H1 (cell line): ENCODE results near the gene KLHDC4. TPM values are rescaled to one million over a fixed set of nuclear protein-coding genes. Genes with fewer than 3 reads are reported as not detected.
A peak's percentile ranks its signal among the peaks of the same experiment; 100 is the strongest.

ENCODE experiments used
- CTCF ChIA-PET: fragments of 300-600 bp; sonication (Branson Sonifier 250); formaldehyde crosslinking; loops from one replicate; lab custom pipeline; 2021; ENCODE audit not compliant: partially characterized antibody; lab: Charles Lee
- POLR2A ChIA-PET: fragments of 300-600 bp; sonication (Branson Sonifier 250); formaldehyde crosslinking; loops from one replicate; lab custom pipeline; 2021; ENCODE audit warnings: inconsistent platforms; ENCODE audit not compliant: partially characterized antibody; lab: Charles Lee
- DNase-seq, 2 experiments: peaks; one replicate each; pipeline versions ENCODE4 v3.0.0 to v3.0.0-alpha.2; 2010 to 2022; ENCODE audit warnings: low spot score in 2 of 2, low read depth in 1 of 2, mixed read lengths in 1 of 2
- FAIRE-seq: peaks from 2 replicates; lab custom pipeline; 2011; peaks lifted over from hg19 to GRCh38; lab: Jason Lieb, UNC
- H2AFZ ChIP-seq: 2 replicates; pipeline ENCODE4 v1.8.1; 2012; ENCODE audit warnings: low read length, inconsistent platforms
- H2AK5ac ChIP-seq: 2 replicates; pipeline ENCODE4 v1.6.1; 2013; ENCODE audit warnings: low read depth, low read length
- H2BK120ac ChIP-seq: replicated peaks from 2 replicates; pipeline ENCODE3; 2013; ENCODE audit warnings: low read depth, low read length, inconsistent platforms
- H2BK12ac ChIP-seq: 2 replicates; pipeline ENCODE4 v1.6.1; 2013; ENCODE audit warnings: low read depth, low read length
- H2BK15ac ChIP-seq: 2 replicates; pipeline ENCODE4 v1.6.1; 2013; ENCODE audit warnings: low read length
- H2BK20ac ChIP-seq: 2 replicates; pipeline ENCODE4 v1.6.1; 2013; ENCODE audit warnings: low read length
- H2BK5ac ChIP-seq: 2 replicates; pipeline ENCODE4 v1.6.1; 2013; ENCODE audit warnings: low read depth, low read length
- H3K14ac ChIP-seq: 2 replicates; pipeline ENCODE4 v1.6.1; 2013; ENCODE audit warnings: inconsistent platforms; ENCODE audit not compliant: insufficient read length
- H3K18ac ChIP-seq: 2 replicates; pipeline ENCODE4 v1.6.1; 2013; ENCODE audit warnings: low read length; ENCODE audit errors: extremely low read depth
- H3K23ac ChIP-seq: 2 replicates; pipeline ENCODE4 v1.6.1; 2013; ENCODE audit warnings: inconsistent platforms; ENCODE audit not compliant: insufficient read length
- H3K23me2 ChIP-seq: 2 replicates; pipeline ENCODE4 v1.6.1; 2013; ENCODE audit warnings: low read depth, low read length
- H3K27ac ChIP-seq: 2 replicates; pipeline ENCODE4 v1.6.1; 2011; ENCODE audit warnings: low read depth, low read length, inconsistent platforms
- H3K27me3 ChIP-seq, 4 experiments: replicated peaks in 1 of 4; 1 replicate in 1 of 4; 2 replicates in 3 of 4; pipeline versions ENCODE4 v1.6.1 to v1.8.1; 2011 to 2013; ENCODE audit warnings: low read length in 3 of 4, mild to moderate bottlenecking in 3 of 4, inconsistent platforms in 2 of 4, mixed read lengths in 2 of 4, moderate library complexity in 1 of 4; ENCODE audit not compliant: control insufficient read depth in 3 of 4, insufficient read depth in 3 of 4; ENCODE audit errors: extremely low read depth in 1 of 4
- H3K36me3 ChIP-seq, 4 experiments: 2 replicates each; pipeline versions ENCODE4 v1.6.1 to v1.8.1; 2011 to 2013; ENCODE audit warnings: mild to moderate bottlenecking in 4 of 4, low read length in 3 of 4, moderate library complexity in 2 of 4, control low read depth in 1 of 4, inconsistent platforms in 1 of 4; ENCODE audit not compliant: insufficient read depth in 4 of 4, control insufficient read depth in 2 of 4
- H3K4ac ChIP-seq: replicated peaks from 2 replicates; pipeline ENCODE3; 2013; ENCODE audit warnings: low read length, low read depth, mixed read lengths, inconsistent platforms; ENCODE audit not compliant: insufficient read length
- H3K4me1 ChIP-seq, 4 experiments: replicated peaks in 1 of 4; 1 replicate in 1 of 4; 2 replicates in 3 of 4; pipeline versions ENCODE4 v1.6.1 to v1.8.1; 2011 to 2013; ENCODE audit warnings: low read length in 3 of 4, inconsistent platforms in 2 of 4, mixed read lengths in 1 of 4; ENCODE audit not compliant: insufficient read depth in 4 of 4, control insufficient read depth in 3 of 4
- H3K4me2 ChIP-seq, 2 experiments: 2 replicates each; pipeline versions ENCODE4 v1.6.1 to v1.8.1; 2011 to 2013; ENCODE audit warnings: low read depth in 2 of 2, low read length in 2 of 2, control low read depth in 1 of 2, inconsistent platforms in 1 of 2, mild to moderate bottlenecking in 1 of 2; ENCODE audit not compliant: insufficient read depth in 1 of 2
- H3K4me3 ChIP-seq, 4 experiments: fragments of 200-600, 300-600 bp in 1 of 4; sonication (generic), shearing (Covaris generic), sonication (Bioruptor Twin) in 1 of 4; 2 replicates each; pipeline versions ENCODE4 v1.5.1 to v1.8.1; 2011 to 2016; ENCODE audit warnings: low read length in 4 of 4, low read depth in 3 of 4, control low read depth in 2 of 4, inconsistent platforms in 2 of 4, mild to moderate bottlenecking in 2 of 4, mixed read lengths in 1 of 4, moderate library complexity in 1 of 4; ENCODE audit not compliant: insufficient read depth in 2 of 4; ENCODE audit errors: extremely low read depth in 1 of 4
- H3K56ac ChIP-seq: replicated peaks from 2 replicates; pipeline ENCODE3; 2013; ENCODE audit warnings: low read depth, mild to moderate bottlenecking, mixed read lengths, low read length, inconsistent platforms; ENCODE audit not compliant: insufficient read length
- H3K79me1 ChIP-seq: 2 replicates; pipeline ENCODE4 v1.6.1; 2013; ENCODE audit warnings: low read depth, low read length, control low read depth
- H3K79me2 ChIP-seq, 2 experiments: 2 replicates each; pipeline versions ENCODE4 v1.6.1 to v1.8.1; 2012 to 2013; ENCODE audit warnings: low read length in 2 of 2, mild to moderate bottlenecking in 2 of 2, inconsistent platforms in 1 of 2; ENCODE audit not compliant: insufficient read depth in 2 of 2, control insufficient read depth in 1 of 2
- H3K9ac ChIP-seq, 4 experiments: replicated peaks in 1 of 4; 1 replicate in 1 of 4; 2 replicates in 3 of 4; pipeline versions ENCODE4 v1.6.1 to v1.8.1; 2011 to 2013; ENCODE audit warnings: low read depth in 3 of 4, low read length in 3 of 4, control low read depth in 2 of 4, mild to moderate bottlenecking in 2 of 4, moderate library complexity in 2 of 4, inconsistent platforms in 1 of 4; ENCODE audit errors: extremely low read depth in 1 of 4
- H3K9me3 ChIP-seq, 2 experiments: 2 replicates each; pipeline versions ENCODE4 v1.6.1 to v1.8.1; 2012 to 2013; ENCODE audit warnings: mild to moderate bottlenecking in 2 of 2, moderate library complexity in 2 of 2, control low read depth in 1 of 2, inconsistent platforms in 1 of 2, low read depth in 1 of 2, low read length in 1 of 2, mixed read lengths in 1 of 2; ENCODE audit not compliant: insufficient read depth in 2 of 2
- H4K20me1 ChIP-seq, 2 experiments: replicated peaks in 1 of 2; 2 replicates each; pipeline versions ENCODE3 to v1.8.1; 2011 to 2013; ENCODE audit warnings: inconsistent platforms in 2 of 2, low read length in 2 of 2, mild to moderate bottlenecking in 1 of 2; ENCODE audit not compliant: insufficient read depth in 2 of 2, control insufficient read depth in 1 of 2
- H4K5ac ChIP-seq: 2 replicates; pipeline ENCODE4 v1.6.1; 2013; ENCODE audit warnings: low read length, low read depth, mixed read lengths, inconsistent platforms; ENCODE audit not compliant: insufficient read length
- H4K8ac ChIP-seq: 2 replicates; pipeline ENCODE4 v1.8.0; 2013; ENCODE audit warnings: mild to moderate bottlenecking, moderate library complexity, low read length, inconsistent platforms; ENCODE audit not compliant: insufficient read depth; ENCODE audit errors: extremely low read depth
- H4K91ac ChIP-seq: replicated peaks from 2 replicates; pipeline ENCODE3; 2013; ENCODE audit warnings: low read length, mixed read lengths, inconsistent platforms; ENCODE audit not compliant: insufficient read length
- POLR2AphosphoS5 ChIP-seq: IDR thresholded peaks from 2 replicates; pipeline ENCODE4 v1.6.1; 2011; ENCODE audit warnings: low read depth, low read length
- SRF ChIP-seq: IDR thresholded peaks from 2 replicates; pipeline ENCODE4 v1.6.1; 2011; ENCODE audit warnings: mild to moderate bottlenecking, low read depth, low read length, moderate library complexity
- WGBS, 2 experiments: shearing (Covaris generic) in 1 of 2; methylation state at CpG; one replicate each; pipeline versions ENCODE4 v1.1.6 to v1.1.7; 2013 to 2015; ENCODE audit warnings: low lambda C conversion rate in 2 of 2, mixed read lengths in 2 of 2, inconsistent platforms in 1 of 2, low coverage in 1 of 2, missing lambda C conversion rate in 1 of 2; ENCODE audit not compliant: insufficient replicate concordance in 2 of 2, insufficient coverage in 1 of 2, insufficient read length in 1 of 2; ENCODE audit errors: extremely low coverage in 1 of 2, missing lambda C conversion rate in 1 of 2; 5-methylcytosine and 5-hydroxymethylcytosine counted together
- polyA plus RNA-seq, 7 experiments: library from polyadenylated mRNA; depleted of rRNA in 3 of 7; stranded (reverse) in 5 of 7; unstranded in 2 of 7; fragments of >200 nt in 5 of 7; fragments of 200-250 nt in 2 of 7; gene quantifications; 1 replicate in 5 of 7; 2 replicates in 1 of 7; 4 replicates in 1 of 7; pipeline versions ENCODE4 v1.2.1 to v1.2.3, GENCODE V29; 2011 to 2013; ENCODE audit warnings: missing spikeins in 2 of 7, mixed read lengths in 2 of 7
- total RNA-seq: library from RNA; stranded (reverse); fragmentation: NEBNext Ultra II Directional; extraction: Animal tissue kit (Norgen Biotek cat#: 25700); gene quantifications from 2 replicates; pipeline ENCODE4 v1.2.1, GENCODE V29; 2021

KLHDC4 gene
- total and polyA plus RNA-seq, 2 of the 8 experiments (the other 6 are each of a cell fraction or from before 2014, with no cell fraction given) = 23.7 to 63.9 TPM

- Histone ChIP-seq H3K4me1 (no peaks in the 10 kb centered on the region), H4K20me1 (peaks cover 11 to 28% of the 10 kb centered on the region in 2 experiments), H2BK120ac (no peak overlapping the region), H3K56ac (no peak overlapping the region), H3K27ac (no peak overlapping the region), H3K18ac (no peak overlapping the region), H3K4ac (no peak overlapping the region), H3K9me3 (no peaks in the 10 kb centered on the region; a peak in 1 of 4 replicates), H2BK12ac (no peak overlapping the region; the same call in 1 of the 2 replicates), H3K36me3 (peaks cover 13 to 51% (median 38%) of the 10 kb centered on the region in 4 experiments), H3K9ac (no peak overlapping the region), H3K27me3 (no peaks in the 10 kb centered on the region), H4K8ac (no peak overlapping the region), H3K14ac (no peak overlapping the region), H3K79me2 (peaks cover 0 to 50% of the 10 kb centered on the region in 2 experiments; a peak in 2 of 4 replicates), H2AK5ac (no peak overlapping the region), H2BK20ac (no peak overlapping the region), H2BK15ac (no peak overlapping the region), H2AFZ (no peak overlapping the region), H3K23ac (no peak overlapping the region), H3K4me3 (no peak overlapping the region), H4K5ac (no peak overlapping the region), H3K23me2 (no peaks in the 10 kb centered on the region), H3K79me1 (peaks cover 16% of the 10 kb centered on the region), H3K4me2 (no peak overlapping the region), H2BK5ac (peak overlapping the region; percentile 83; the same call in 1 of the 2 replicates), H4K91ac (no peak overlapping the region)
- DNase-seq (no peak), FAIRE-seq (no peak)
- ChIA-PET CTCF (interaction anchor here (0.6 to 1.2 kb wide), 8 partner anchors 17 to 650 kb away, joined by 3 to 4 read pairs (median 3); no protein-coding TSS in a partner anchor), POLR2A (interaction anchor here (0.7 to 1.4 kb wide), 4 partner anchors 17 to 32 kb away, joined by 3 to 4 read pairs (median 3); partner anchors contain the start of gene KLHDC4)
- 88% methylated on average over 14 of the region's 25 CpGs; no CpG with 5 or more reads in 1 of the 2 experiments for WGBS, 2 experiments
- TF ChIP-seq POLR2AphosphoS5 (0 out of 2 replicates have a peak, but pooled peaks have one; percentile 14), SRF (no peak)
These were observed 20.9 kb downstream of the KLHDC4 start for GRCh38 chr16:87744750-87745514.
